Activated effector memory CD4-positive, alpha-beta T cell treated with Interleukin-2 at 50 U/mL for 16 hours (primary cell): ENCODE measurements around the gene CXCL11.
"Not testable (repeated sequence)": the region's sequence is repeated elsewhere in the genome, so short reads cannot be mapped to it uniquely, and the experiment has no call there.

ENCODE experiments used
- DNase-seq: peaks from one replicate; pipeline ENCODE4 v3.0.0-alpha.2; 2020

The CXCL11 gene

GRCh38 chr4:76000279-76000678 lies 35.6 kb downstream of the CXCL11 start:
- no peak for DNase-seq

- not testable (repeated sequence) for DNase-seq
These were observed 37.2 kb downstream of the CXCL11 start for GRCh38 chr4:75998525-75999147.

- DNase-seq, result no peak
These were observed 37.9 kb downstream of the CXCL11 start for GRCh38 chr4:75997946-75998345.

- DNase-seq, result no peak
These were observed 38.8 kb downstream of the CXCL11 start for GRCh38 chr4:75997081-75997480.

GRCh38 chr4:75995727-75996126 lies 40.1 kb downstream of the CXCL11 start:
- no peak for DNase-seq

- DNase-seq, result no peak
These were observed 43.4 kb downstream of the CXCL11 start for GRCh38 chr4:75992462-75992861.

- no peak for DNase-seq
These were observed 45.9 kb downstream of the CXCL11 start for GRCh38 chr4:75989846-75990528.

- DNase-seq, result no peak
These were observed 50.8 kb downstream of the CXCL11 start for GRCh38 chr4:75985116-75985515.
